CMK (cell line): ENCODE results near the gene SRL.

Experiments
- DNase-seq: peaks from one replicate; pipeline ENCODE4 v3.0.0-alpha.2; 2010; ENCODE audit warnings: low read depth

SRL gene

GRCh38 chr16:4200781-4201137, 41.1 kb downstream of the SRL start:
- DNase-seq: no peak

GRCh38 chr16:4200000-4200780, 41.7 kb downstream of the SRL start:
- DNase-seq: peak; percentile 54

- DNase-seq: no peak
Observed at GRCh38 chr16:4198816-4199215, 43.1 kb downstream of the SRL start.

GRCh38 chr16:4194661-4195060, 47.2 kb downstream of the SRL start:
- DNase-seq: no peak

GRCh38 chr16:4193920-4194319, 48.0 kb downstream of the SRL start:
- no peak for DNase-seq

GRCh38 chr16:4192206-4192605, 49.7 kb downstream of the SRL start:
- DNase-seq: no peak

GRCh38 chr16:4190712-4191333, 51.1 kb downstream of the SRL start:
- no peak for DNase-seq

GRCh38 chr16:4190086-4190485, 51.8 kb downstream of the SRL start:
- no peak for DNase-seq

GRCh38 chr16:4184038-4184702, 57.7 kb downstream of the SRL start:
- DNase-seq: no peak

GRCh38 chr16:4183237-4184037, 58.4 kb downstream of the SRL start:
- DNase-seq: peak; percentile 89

- DNase-seq: peak; percentile 33
Observed at GRCh38 chr16:4182581-4183236, 59.2 kb downstream of the SRL start.

GRCh38 chr16:4180511-4180910, 61.4 kb downstream of the SRL start:
- DNase-seq: no peak

- no peak for DNase-seq
Observed at GRCh38 chr16:4179763-4180260, 62.1 kb downstream of the SRL start.

GRCh38 chr16:4179020-4179419, 62.9 kb downstream of the SRL start:
- DNase-seq: no peak

- DNase-seq: no peak
Observed at GRCh38 chr16:4178468-4179010, 63.3 kb downstream of the SRL start.

- no peak for DNase-seq
Observed at GRCh38 chr16:4176906-4177417, 64.9 kb downstream of the SRL start.

- no peak for DNase-seq
Observed at GRCh38 chr16:4175849-4176248, 66.0 kb downstream of the SRL start.

- no peak for DNase-seq
Observed at GRCh38 chr16:4172070-4172469, 69.8 kb downstream of the SRL start.

GRCh38 chr16:4169415-4169814, 72.5 kb downstream of the SRL start:
- DNase-seq: no peak

GRCh38 chr16:4166821-4167220, 75.1 kb downstream of the SRL start:
- no peak for DNase-seq
